ENCODE results near the gene TFCP2L1. TPM values are rescaled to one million over a fixed set of nuclear protein-coding genes. Genes with fewer than 3 reads are reported as not detected.
"Not testable (repeated sequence)": the region's sequence is repeated elsewhere in the genome, so short reads cannot be mapped to it uniquely, and the experiment has no call there.

The TFCP2L1 gene
- total RNA-seq, 1 donor from 2014 or later: 0.03 TPM

- no peak for DNase-seq (ENCODE audit: low spot score)
- intact Hi-C loops (cut with DNase I): no loop called here
Observed at GRCh38 chr2:121234144-121234543, 50.9 kb downstream of the TFCP2L1 start.

GRCh38 chr2:121233486-121234110 lies 51.4 kb downstream of the TFCP2L1 start:
- intact Hi-C loops (cut with DNase I): no loop called here

GRCh38 chr2:121232626-121233265 lies 52.3 kb downstream of the TFCP2L1 start:
- intact Hi-C loops (cut with DNase I): no loop called here
- DNase-seq (ENCODE audit: low spot score): no peak

More at GRCh38 chr2:121233486-121234110, 51.4 kb downstream of the TFCP2L1 start:
- no peak for DNase-seq (ENCODE audit: low spot score)

GRCh38 chr2:121231385-121232000 lies 53.5 kb downstream of the TFCP2L1 start:
- DNase-seq (ENCODE audit: low spot score): no peak
- intact Hi-C loops (cut with DNase I): no loop called here

GRCh38 chr2:121228521-121228920 lies 56.5 kb downstream of the TFCP2L1 start:
- no peak for DNase-seq (ENCODE audit: low spot score)
- intact Hi-C loops (cut with DNase I): no loop called here

- DNase-seq (ENCODE audit: low spot score); intact Hi-C loops (cut with DNase I): not testable (repeated sequence)
Observed at GRCh38 chr2:121227381-121228144, 57.4 kb downstream of the TFCP2L1 start.

- intact Hi-C loops (cut with DNase I); DNase-seq (ENCODE audit: low spot score): not testable (repeated sequence)
Observed at GRCh38 chr2:121225681-121226080, 59.3 kb downstream of the TFCP2L1 start.

- no peak for DNase-seq (ENCODE audit: low spot score)
- intact Hi-C loops (cut with DNase I): no loop called here
Observed at GRCh38 chr2:121220995-121221394, 64.0 kb downstream of the TFCP2L1 start.

- DNase-seq (ENCODE audit: low spot score): no peak
- intact Hi-C loops (cut with DNase I): no loop called here
Observed at GRCh38 chr2:121219866-121220265, 65.1 kb downstream of the TFCP2L1 start.

GRCh38 chr2:121218386-121218938 lies 66.5 kb downstream of the TFCP2L1 start:
- DNase-seq (ENCODE audit: low spot score): no peak

GRCh38 chr2:121217627-121218026 lies 67.4 kb downstream of the TFCP2L1 start:
- intact Hi-C loops (cut with DNase I): no loop called here
- DNase-seq (ENCODE audit: low spot score): no peak

More at GRCh38 chr2:121218386-121218938, 66.5 kb downstream of the TFCP2L1 start:
- intact Hi-C loops (cut with DNase I): no loop called here

GRCh38 chr2:121214296-121214695 lies 70.7 kb downstream of the TFCP2L1 start:
- DNase-seq (ENCODE audit: low spot score): no peak
- intact Hi-C loops (cut with DNase I): no loop called here

- intact Hi-C loops (cut with DNase I): no loop called here
- no peak for DNase-seq (ENCODE audit: low spot score)
Observed at GRCh38 chr2:121213386-121213785, 71.6 kb downstream of the TFCP2L1 start.

- intact Hi-C loops (cut with DNase I): no loop called here
- no peak for DNase-seq (ENCODE audit: low spot score)
Observed at GRCh38 chr2:121212661-121213325, 72.2 kb downstream of the TFCP2L1 start.

GRCh38 chr2:121211689-121212151 lies 73.3 kb downstream of the TFCP2L1 start:
- intact Hi-C loops (cut with DNase I): no loop called here
- DNase-seq (ENCODE audit: low spot score): no peak

- intact Hi-C loops (cut with DNase I): no loop called here
- DNase-seq (ENCODE audit: low spot score): no peak
Observed at GRCh38 chr2:121211251-121211650, 73.8 kb downstream of the TFCP2L1 start.

- intact Hi-C loops (cut with DNase I): no loop called here
- DNase-seq (ENCODE audit: low spot score): no peak
Observed at GRCh38 chr2:121210691-121211090, 74.3 kb downstream of the TFCP2L1 start.

GRCh38 chr2:121209014-121209610 lies 75.9 kb downstream of the TFCP2L1 start:
- intact Hi-C loops (cut with DNase I): no loop called here
- DNase-seq (ENCODE audit: low spot score): no peak

GRCh38 chr2:121207494-121207893 lies 77.5 kb downstream of the TFCP2L1 start:
- intact Hi-C loops (cut with DNase I): no loop called here
- no peak for DNase-seq (ENCODE audit: low spot score)

All from cardiac septum (tissue), 1 donor.